PFSK-1 (cell line): ENCODE results near the gene TRAM2.

Experiments used
- FOXP2 ChIP-seq: optimal IDR thresholded peaks from 2 replicates; pipeline ENCODE3; 2011; ENCODE audit warnings: borderline replicate concordance, control low read depth, inconsistent platforms; ENCODE audit not compliant: insufficient read depth; ENCODE audit errors: extremely low read length, extremely low read depth
- POLR2AphosphoS5 ChIP-seq: IDR thresholded peaks from 2 replicates; pipeline ENCODE4 v1.6.1; 2012; ENCODE audit warnings: low read depth, mild to moderate bottlenecking, control low read depth, low read length, moderate library complexity
- SIN3A ChIP-seq: IDR thresholded peaks from 2 replicates; pipeline ENCODE4 v1.6.1; 2012; ENCODE audit warnings: mild to moderate bottlenecking, low read length, moderate library complexity, borderline replicate concordance; ENCODE audit not compliant: insufficient read depth
- TAF1 ChIP-seq: IDR thresholded peaks from 2 replicates; pipeline ENCODE4 v1.6.1; 2012; ENCODE audit warnings: low read length, control low read depth, borderline replicate concordance; ENCODE audit not compliant: insufficient read depth
- TF ChIP-seq, protein P1 (sequence below), 2 experiments: IDR thresholded peaks; 2 replicates each; pipeline versions ENCODE4 v1.6.1 to v1.8.0; 2011 to 2012; ENCODE audit warnings: low read depth in 2 of 2, low read length in 2 of 2, control low read depth in 1 of 2, inconsistent platforms in 1 of 2, mild to moderate bottlenecking in 1 of 2, moderate library complexity in 1 of 2; ENCODE audit not compliant: insufficient read depth in 1 of 2

TRAM2 gene

GRCh38 chr6:52546678-52547077 lies 30.2 kb downstream of the TRAM2 start:
- TF ChIP-seq SIN3A (no peak), TAF1 (no peak), POLR2AphosphoS5 (no peak), FOXP2 (no peak)
- TF ChIP-seq, protein P1, sequence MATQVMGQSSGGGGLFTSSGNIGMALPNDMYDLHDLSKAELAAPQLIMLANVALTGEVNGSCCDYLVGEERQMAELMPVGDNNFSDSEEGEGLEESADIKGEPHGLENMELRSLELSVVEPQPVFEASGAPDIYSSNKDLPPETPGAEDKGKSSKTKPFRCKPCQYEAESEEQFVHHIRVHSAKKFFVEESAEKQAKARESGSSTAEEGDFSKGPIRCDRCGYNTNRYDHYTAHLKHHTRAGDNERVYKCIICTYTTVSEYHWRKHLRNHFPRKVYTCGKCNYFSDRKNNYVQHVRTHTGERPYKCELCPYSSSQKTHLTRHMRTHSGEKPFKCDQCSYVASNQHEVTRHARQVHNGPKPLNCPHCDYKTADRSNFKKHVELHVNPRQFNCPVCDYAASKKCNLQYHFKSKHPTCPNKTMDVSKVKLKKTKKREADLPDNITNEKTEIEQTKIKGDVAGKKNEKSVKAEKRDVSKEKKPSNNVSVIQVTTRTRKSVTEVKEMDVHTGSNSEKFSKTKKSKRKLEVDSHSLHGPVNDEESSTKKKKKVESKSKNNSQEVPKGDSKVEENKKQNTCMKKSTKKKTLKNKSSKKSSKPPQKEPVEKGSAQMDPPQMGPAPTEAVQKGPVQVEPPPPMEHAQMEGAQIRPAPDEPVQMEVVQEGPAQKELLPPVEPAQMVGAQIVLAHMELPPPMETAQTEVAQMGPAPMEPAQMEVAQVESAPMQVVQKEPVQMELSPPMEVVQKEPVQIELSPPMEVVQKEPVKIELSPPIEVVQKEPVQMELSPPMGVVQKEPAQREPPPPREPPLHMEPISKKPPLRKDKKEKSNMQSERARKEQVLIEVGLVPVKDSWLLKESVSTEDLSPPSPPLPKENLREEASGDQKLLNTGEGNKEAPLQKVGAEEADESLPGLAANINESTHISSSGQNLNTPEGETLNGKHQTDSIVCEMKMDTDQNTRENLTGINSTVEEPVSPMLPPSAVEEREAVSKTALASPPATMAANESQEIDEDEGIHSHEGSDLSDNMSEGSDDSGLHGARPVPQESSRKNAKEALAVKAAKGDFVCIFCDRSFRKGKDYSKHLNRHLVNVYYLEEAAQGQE (IDR thresholded peaks at IDR 0.05; ENCODE audit: insufficient read depth in 1 of 2, low read depth in 2 of 2, low read length in 2 of 2) = no peak

DNA sequence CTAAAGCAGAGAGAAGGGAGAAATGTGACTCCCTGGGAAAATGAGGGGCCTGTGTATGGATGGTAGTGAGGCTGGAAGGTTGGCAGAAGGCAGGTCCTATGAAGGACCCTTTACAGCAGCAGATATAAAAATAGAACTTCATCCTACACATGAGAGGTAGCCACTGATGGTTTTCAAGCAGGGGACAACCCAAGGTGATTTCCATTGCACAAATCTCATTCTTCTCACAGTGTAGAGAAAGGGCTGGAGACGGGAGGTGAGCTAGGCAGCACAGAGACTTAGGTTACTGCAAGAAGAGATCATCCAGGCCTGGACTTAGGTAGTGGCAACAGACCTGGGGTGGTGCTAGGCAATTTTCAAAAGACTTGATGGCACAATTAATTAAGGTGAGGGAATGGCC lies 30.7 kb downstream of the TRAM2 start:
- no peak for TF ChIP-seq TAF1
- TF ChIP-seq FOXP2 = no peak
- TF ChIP-seq, protein P1 (IDR thresholded peaks at IDR 0.05; ENCODE audit: insufficient read depth in 1 of 2, low read depth in 2 of 2, low read length in 2 of 2) = no peak
- TF ChIP-seq POLR2AphosphoS5 = no peak
- no peak for TF ChIP-seq SIN3A

DNA sequence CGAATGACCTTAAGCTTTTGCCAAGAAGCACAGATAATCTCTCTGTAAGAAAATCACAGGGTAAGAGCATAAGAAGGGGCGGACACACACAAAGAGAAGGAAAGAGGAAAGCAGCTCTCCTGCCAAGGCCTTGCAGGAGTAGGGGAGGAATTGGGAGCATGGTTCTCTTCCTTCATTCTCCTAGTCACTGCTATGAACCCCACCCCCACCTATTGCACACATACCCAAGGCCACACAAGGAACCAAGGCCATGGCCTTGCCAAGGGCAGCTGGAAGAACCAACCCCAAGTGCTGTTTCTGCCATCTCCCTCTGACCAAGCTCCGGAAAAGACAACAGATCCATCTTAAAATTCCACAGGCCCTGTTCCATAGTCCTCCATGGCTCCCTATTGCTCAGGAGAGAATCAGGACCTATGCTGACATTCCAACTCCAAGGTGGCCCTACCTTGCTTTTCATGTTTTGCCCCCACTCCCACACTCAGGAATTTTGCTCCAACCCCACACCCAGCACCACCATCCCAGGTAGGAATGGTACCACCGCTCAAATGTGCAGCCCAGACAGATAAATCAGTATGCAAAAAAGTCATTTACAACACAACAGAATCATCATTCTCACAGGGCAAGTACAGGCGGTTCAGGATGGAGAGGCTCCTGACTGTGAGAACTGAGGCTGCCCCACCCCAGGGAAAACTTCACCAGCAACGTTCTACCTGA lies 31.3 kb downstream of the TRAM2 start:
- TF ChIP-seq FOXP2 = no peak
- TF ChIP-seq TAF1 = no peak
- TF ChIP-seq, protein P1 (IDR thresholded peaks at IDR 0.05; ENCODE audit: insufficient read depth in 1 of 2, low read depth in 2 of 2, low read length in 2 of 2) = no peak
- TF ChIP-seq POLR2AphosphoS5 = no peak
- TF ChIP-seq SIN3A = no peak

DNA sequence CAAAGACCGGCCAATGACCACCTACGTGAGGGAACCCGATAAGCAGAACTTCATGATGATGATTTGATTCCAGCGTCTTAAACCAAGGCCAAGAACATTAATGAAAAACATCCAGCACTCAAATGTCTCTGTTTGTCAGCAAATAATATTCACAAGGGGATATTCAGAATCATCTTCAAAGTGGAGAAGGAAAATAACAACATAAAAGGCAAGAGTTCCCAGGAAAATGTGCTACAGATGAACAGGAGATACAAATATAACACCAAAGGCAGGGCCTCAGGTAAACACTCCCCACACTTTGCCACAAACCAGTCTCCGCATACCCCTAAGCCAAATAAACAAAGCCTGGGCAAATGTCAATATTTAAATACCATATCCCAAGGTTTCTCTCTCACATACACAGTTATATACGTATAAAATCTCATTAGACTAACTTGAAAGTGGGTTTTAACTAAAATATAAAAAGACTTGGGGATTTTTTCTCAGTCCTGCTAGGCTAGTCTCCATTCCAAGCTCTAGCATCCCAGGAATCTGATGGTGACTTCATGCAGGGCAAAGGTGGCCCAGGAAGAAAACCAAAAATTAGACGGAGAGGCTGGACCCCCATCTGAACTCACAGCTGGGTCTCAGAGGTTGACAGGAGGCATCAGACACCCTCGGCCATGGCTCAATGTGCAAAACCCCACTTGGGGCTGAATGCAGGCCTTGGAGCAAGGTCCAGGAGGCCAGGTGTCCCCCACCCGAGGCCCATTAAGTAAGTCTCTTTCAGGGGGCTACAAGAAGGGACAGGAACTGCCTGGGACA lies 32.1 kb downstream of the TRAM2 start:
- no peak for TF ChIP-seq POLR2AphosphoS5
- no peak for TF ChIP-seq SIN3A
- TF ChIP-seq TAF1 = no peak
- TF ChIP-seq, protein P1 (IDR thresholded peaks at IDR 0.05; ENCODE audit: insufficient read depth in 1 of 2, low read depth in 2 of 2, low read length in 2 of 2) = no peak
- TF ChIP-seq FOXP2 = no peak
